ENCODE results near the gene PRDM10.

Gene PRDM10

GRCh38 chr11:129930743-129931142, 71.9 kb downstream of the PRDM10 start:
- peaks cover 47% of the 10 kb centered on the region for H3K36me3 Mint-ChIP-seq (ENCODE audit: low read depth)
- H3K27ac Mint-ChIP-seq, result peak overlapping the region; percentile 50
- H3K4me1 Mint-ChIP-seq, result peaks cover 20% of the 10 kb centered on the region
- no peak overlapping the region for H3K4me3 Mint-ChIP-seq
- no peak for DNase-seq
- peaks cover 6% of the 10 kb centered on the region for H3K27me3 Mint-ChIP-seq (ENCODE audit: low read depth, poor library complexity)
- TF ChIP-seq, protein P1, sequence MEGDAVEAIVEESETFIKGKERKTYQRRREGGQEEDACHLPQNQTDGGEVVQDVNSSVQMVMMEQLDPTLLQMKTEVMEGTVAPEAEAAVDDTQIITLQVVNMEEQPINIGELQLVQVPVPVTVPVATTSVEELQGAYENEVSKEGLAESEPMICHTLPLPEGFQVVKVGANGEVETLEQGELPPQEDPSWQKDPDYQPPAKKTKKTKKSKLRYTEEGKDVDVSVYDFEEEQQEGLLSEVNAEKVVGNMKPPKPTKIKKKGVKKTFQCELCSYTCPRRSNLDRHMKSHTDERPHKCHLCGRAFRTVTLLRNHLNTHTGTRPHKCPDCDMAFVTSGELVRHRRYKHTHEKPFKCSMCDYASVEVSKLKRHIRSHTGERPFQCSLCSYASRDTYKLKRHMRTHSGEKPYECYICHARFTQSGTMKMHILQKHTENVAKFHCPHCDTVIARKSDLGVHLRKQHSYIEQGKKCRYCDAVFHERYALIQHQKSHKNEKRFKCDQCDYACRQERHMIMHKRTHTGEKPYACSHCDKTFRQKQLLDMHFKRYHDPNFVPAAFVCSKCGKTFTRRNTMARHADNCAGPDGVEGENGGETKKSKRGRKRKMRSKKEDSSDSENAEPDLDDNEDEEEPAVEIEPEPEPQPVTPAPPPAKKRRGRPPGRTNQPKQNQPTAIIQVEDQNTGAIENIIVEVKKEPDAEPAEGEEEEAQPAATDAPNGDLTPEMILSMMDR (IDR thresholded peaks at IDR 0.05), result no peak
- H3K9me3 Mint-ChIP-seq, result no peaks in the 10 kb centered on the region

- no peaks in the 10 kb centered on the region for H3K9me3 Mint-ChIP-seq
- peaks cover 6% of the 10 kb centered on the region for H3K27me3 Mint-ChIP-seq (ENCODE audit: low read depth, poor library complexity)
- peaks cover 47% of the 10 kb centered on the region for H3K36me3 Mint-ChIP-seq (ENCODE audit: low read depth)
- no peak overlapping the region for H3K4me3 Mint-ChIP-seq
- TF ChIP-seq, protein P1 (IDR thresholded peaks at IDR 0.05), result no peak
- no peak for DNase-seq
- peaks cover 18% of the 10 kb centered on the region for H3K4me1 Mint-ChIP-seq
- H3K27ac Mint-ChIP-seq, result no peak overlapping the region
Measured at GRCh38 chr11:129930296-129930695, 72.3 kb downstream of the PRDM10 start.

GRCh38 chr11:129929721-129930120, 72.9 kb downstream of the PRDM10 start:
- Mint-ChIP-seq H3K27me3 (ENCODE audit: low read depth, poor library complexity) (peaks cover 6% of the 10 kb centered on the region), H3K9me3 (no peaks in the 10 kb centered on the region), H3K4me1 (peaks cover 18% of the 10 kb centered on the region), H3K27ac (no peak overlapping the region), H3K4me3 (no peak overlapping the region), H3K36me3 (ENCODE audit: low read depth) (peaks cover 47% of the 10 kb centered on the region)
- TF ChIP-seq, protein P1 (IDR thresholded peaks at IDR 0.05), result no peak
- DNase-seq, result no peak

- H3K9me3 Mint-ChIP-seq, result no peaks in the 10 kb centered on the region
- H3K27me3 Mint-ChIP-seq (ENCODE audit: low read depth, poor library complexity), result peaks cover 2% of the 10 kb centered on the region
- H3K36me3 Mint-ChIP-seq (ENCODE audit: low read depth), result peaks cover 45% of the 10 kb centered on the region
- no peak overlapping the region for H3K4me3 Mint-ChIP-seq
- peaks cover 14% of the 10 kb centered on the region for H3K4me1 Mint-ChIP-seq
- TF ChIP-seq, protein P1 (IDR thresholded peaks at IDR 0.05), result no peak
- no peak overlapping the region for H3K27ac Mint-ChIP-seq
- no peak for DNase-seq
Measured at GRCh38 chr11:129928923-129929692, 73.5 kb downstream of the PRDM10 start.

DNA sequence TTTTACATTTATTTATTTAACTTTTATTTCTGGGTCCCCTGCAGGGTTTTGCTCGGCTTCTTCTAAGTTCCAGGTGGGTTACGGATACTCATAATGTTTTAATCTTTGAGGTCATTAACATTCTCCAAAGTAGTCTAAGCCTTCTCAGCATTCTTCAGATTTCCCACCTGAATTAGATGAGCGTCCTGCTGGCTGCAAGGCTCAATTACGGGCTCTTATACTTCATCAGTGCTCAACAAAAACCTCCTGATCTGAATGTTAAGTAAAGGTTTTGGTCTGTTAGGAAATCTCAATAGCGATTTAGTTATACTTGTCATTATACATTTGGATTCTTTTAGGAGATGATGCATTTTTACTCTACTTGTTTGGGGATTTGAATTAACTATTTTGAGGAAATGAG, 80.0 kb downstream of the PRDM10 start:
- Mint-ChIP-seq H3K4me1 (peaks cover 5% of the 10 kb centered on the region), H3K4me3 (no peak overlapping the region), H3K27ac (no peak overlapping the region), H3K9me3 (no peaks in the 10 kb centered on the region), H3K36me3 (ENCODE audit: low read depth) (peaks cover 19% of the 10 kb centered on the region), H3K27me3 (ENCODE audit: low read depth, poor library complexity) (no peaks in the 10 kb centered on the region)
- TF ChIP-seq, protein P1 (IDR thresholded peaks at IDR 0.05), result no peak
- DNase-seq, result no peak

GRCh38 chr11:129918361-129918760, 84.3 kb downstream of the PRDM10 start:
- Mint-ChIP-seq H3K4me3 (no peak overlapping the region), H3K27me3 (ENCODE audit: low read depth, poor library complexity) (no peaks in the 10 kb centered on the region), H3K9me3 (no peaks in the 10 kb centered on the region), H3K4me1 (peaks cover 9% of the 10 kb centered on the region), H3K27ac (no peak overlapping the region), H3K36me3 (ENCODE audit: low read depth) (peaks cover 26% of the 10 kb centered on the region)
- DNase-seq, result no peak
- TF ChIP-seq, protein P1 (IDR thresholded peaks at IDR 0.05), result no peak
